B cell (primary cell): Measurements from ENCODE around the gene KDM4F. TPM values are rescaled to one million over a fixed set of nuclear protein-coding genes. Genes with fewer than 3 reads are reported as not detected.

Experiments
- ATAC-seq: fragments of 200-7000 bp; cut with Tn5 transposase; one replicate; pipeline ENCODE4 v1.10.0; 2021; ENCODE audit warnings: low read depth, mild to moderate bottlenecking, moderate number of reproducible peaks, moderate library complexity
- CTCF ChIA-PET: fragments of 350-600 bp; sonication (Branson Sonifier 250); formaldehyde crosslinking; loops from one replicate; lab custom pipeline; 2021; ENCODE audit warnings: antibody characterized with exemption, inconsistent platforms; lab: Charles Lee
- POLR2A ChIA-PET: fragments of 350-600 bp; sonication (Branson Sonifier 250); formaldehyde crosslinking; loops from one replicate; lab custom pipeline; 2021; ENCODE audit warnings: antibody characterized with exemption; lab: Charles Lee
- DNase-seq: peaks from one replicate; pipeline ENCODE4 v3.0.0; 2013
- H2AFZ ChIP-seq: 2 replicates; pipeline ENCODE4 v1.6.1; 2012; ENCODE audit warnings: mild to moderate bottlenecking, low read depth, low read length; ENCODE audit not compliant: insufficient read depth, poor library complexity, severe bottlenecking
- H3K27ac ChIP-seq, 2 donors: 1 replicate in 1 of 2; 2 replicates in 1 of 2; pipeline ENCODE4 v1.5.1; 2012 to 2013; ENCODE audit warnings: low read length in 2 of 2, mild to moderate bottlenecking in 2 of 2, moderate library complexity in 1 of 2
- H3K27me3 ChIP-seq, 4 experiments: fragments of 200-600 bp in 1 of 4; sonication (generic) in 1 of 4; replicated peaks in 1 of 4; 1 replicate in 2 of 4; 2 replicates in 2 of 4; pipeline versions ENCODE4 v1.6.1 to v1.7.0; 2013 to 2016; ENCODE audit warnings: low read length in 3 of 4, mild to moderate bottlenecking in 2 of 4, mixed read lengths in 1 of 4, moderate library complexity in 1 of 4; ENCODE audit not compliant: insufficient read depth in 4 of 4, control insufficient read depth in 3 of 4; ENCODE audit errors: control extremely low read depth in 1 of 4
- H3K36me3 ChIP-seq, 2 experiments: replicated peaks in 1 of 2; 1 replicate in 1 of 2; 2 replicates in 1 of 2; pipeline versions ENCODE4 v1.6.1 to v1.7.1; 2013; ENCODE audit warnings: low read length in 1 of 2; ENCODE audit not compliant: insufficient read depth in 2 of 2, control insufficient read depth in 1 of 2; ENCODE audit errors: control extremely low read depth in 1 of 2, extremely low read depth in 1 of 2
- H3K4me1 ChIP-seq, 2 donors: fragments of 200-600 bp in 1 of 2; sonication (generic) in 1 of 2; 1 replicate in 1 of 2; 2 replicates in 1 of 2; pipeline versions ENCODE4 v1.5.1 to v1.6.1; 2013 to 2017; ENCODE audit warnings: low read length in 2 of 2; ENCODE audit not compliant: control insufficient read depth in 2 of 2, insufficient read depth in 2 of 2
- H3K4me2 ChIP-seq: replicated peaks from 2 replicates; pipeline ENCODE3; 2012; ENCODE audit warnings: mild to moderate bottlenecking, low read depth, low read length; ENCODE audit not compliant: poor library complexity, severe bottlenecking
- H3K4me3 ChIP-seq, 5 experiments: fragments of 200-600 bp in 1 of 5; sonication (generic) in 1 of 5; 1 replicate in 3 of 5; 2 replicates in 2 of 5; pipeline versions ENCODE4 v1.5.1 to v1.7.0; 2011 to 2016; ENCODE audit warnings: low read length in 4 of 5, mild to moderate bottlenecking in 4 of 5, low read depth in 2 of 5, control low read depth in 1 of 5, moderate library complexity in 1 of 5; ENCODE audit not compliant: insufficient read depth in 1 of 5; ENCODE audit errors: control extremely low read depth in 1 of 5, extremely low read depth in 1 of 5
- H3K79me2 ChIP-seq: fragments of 200-600 bp; sonication (generic); one replicate; pipeline ENCODE4 v1.6.0; 2016; ENCODE audit warnings: low read length; ENCODE audit not compliant: control insufficient read depth, insufficient read depth
- H3K9ac ChIP-seq: fragments of 200-600 bp; sonication (generic); 2 replicates; pipeline ENCODE4 v1.6.1; 2017; ENCODE audit warnings: mild to moderate bottlenecking, low read length, moderate library complexity
- H3K9me3 ChIP-seq, 3 donors: one replicate each; pipeline versions ENCODE4 v1.6.1 to v1.7.1; 2013; ENCODE audit warnings: low read length in 2 of 3; ENCODE audit not compliant: control insufficient read depth in 2 of 3, insufficient read depth in 1 of 3; ENCODE audit errors: control extremely low read depth in 1 of 3
- H4K20me1 ChIP-seq: 2 replicates; pipeline ENCODE4 v1.6.0; 2012; ENCODE audit warnings: mild to moderate bottlenecking, low read length; ENCODE audit not compliant: insufficient read depth, control insufficient read depth, poor library complexity, severe bottlenecking
- H3K27ac Mint-ChIP-seq: one replicate; pipeline ENCODE4 v1.8.0; 2021; ENCODE audit warnings: mixed read lengths
- H3K27me3 Mint-ChIP-seq: one replicate; pipeline ENCODE4 v1.8.0; 2021; ENCODE audit warnings: mixed read lengths
- H3K4me1 Mint-ChIP-seq: one replicate; pipeline ENCODE4 v1.8.0; 2021; ENCODE audit warnings: mixed read lengths
- H3K4me3 Mint-ChIP-seq: one replicate; pipeline ENCODE4 v1.8.0; 2021; ENCODE audit warnings: mixed read lengths
- H3K9me3 Mint-ChIP-seq: one replicate; pipeline ENCODE4 v1.8.0; 2022; ENCODE audit warnings: mixed read lengths; ENCODE audit not compliant: insufficient read depth
- CTCF ChIP-seq: fragments of 200-600 bp; IDR thresholded peaks from one replicate; pipeline ENCODE4 v1.8.0; 2022; ENCODE audit warnings: antibody characterized with exemption, mild to moderate bottlenecking
- EZH2 ChIP-seq: IDR thresholded peaks from 2 replicates; pipeline ENCODE4 v1.6.1; 2012; ENCODE audit warnings: borderline replicate concordance, low read depth, mild to moderate bottlenecking, moderate library complexity, low read length; ENCODE audit not compliant: insufficient read depth, poor library complexity, severe bottlenecking
- WGBS: methylation state at CpG from one replicate; pipeline ENCODE4 v1.1.5; 2013; ENCODE audit warnings: missing lambda C conversion rate; ENCODE audit not compliant: insufficient coverage; 5-methylcytosine and 5-hydroxymethylcytosine counted together
- intact Hi-C: fragments of 100-400 bp; cut with micrococcal nuclease; formaldehyde crosslinking; loops from one replicate; pipeline ENCODE4 v1.10.0; 2022
- polyA plus RNA-seq: library from polyadenylated mRNA; depleted of rRNA; stranded (reverse); fragments of >200 nt; gene quantifications from 2 replicates; pipeline ENCODE4 v1.2.3, GENCODE V29; 2012
- total RNA-seq, 2 donors: library from RNA; stranded (reverse); fragments of 120-200 nt in 1 of 2; gene quantifications; 1 replicate in 1 of 2; 2 replicates in 1 of 2; pipeline versions ENCODE4 v1.2.3 to v1.2.4, GENCODE V29; 2013 to 2022

KDM4F gene
- total and polyA plus RNA-seq, 2 donors (not counting 1 experiment from before 2014, with no cell fraction given) = not detected

DNA sequence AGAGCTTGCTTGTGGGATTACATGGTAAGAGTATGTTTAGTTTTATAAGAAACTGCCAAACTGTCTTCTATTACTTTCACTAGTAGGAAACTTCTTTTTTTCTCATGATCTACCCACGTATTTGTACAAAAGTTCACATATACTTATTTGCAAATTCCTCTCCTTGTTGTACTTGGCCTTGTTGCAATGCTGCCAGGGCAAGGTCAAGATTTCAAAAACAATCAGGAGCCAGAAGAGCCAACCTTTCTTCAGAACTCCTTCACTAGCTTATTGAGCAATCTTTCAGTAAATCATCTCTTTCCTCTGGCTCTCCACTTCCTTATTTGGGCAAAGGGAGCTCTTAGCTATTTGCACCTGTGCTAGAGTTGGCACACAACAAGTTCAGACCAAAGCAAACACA is 27.2 kb downstream of the KDM4F start:
- ATAC-seq (no peak), DNase-seq (no peak)
- Mint-ChIP-seq H3K9me3 (no peaks in the 10 kb centered on the region), H3K27ac (no peak overlapping the region), H3K4me3 (no peak overlapping the region), H3K27me3 (no peaks in the 10 kb centered on the region), H3K4me1 (peaks cover 9% of the 10 kb centered on the region)
- Histone ChIP-seq H3K36me3 (peaks cover 0 to 4% of the 10 kb centered on the region in 2 experiments), H3K27ac (no peak overlapping the region), H3K9me3 (no peaks in the 10 kb centered on the region), H3K4me3 (no peak overlapping the region), H3K4me2 (no peak overlapping the region), H3K9ac (no peak overlapping the region), H3K27me3 (no peaks in the 10 kb centered on the region), H3K4me1 (peaks cover 3 to 4% of the 10 kb centered on the region in 2 donors), H3K79me2 (peaks cover 11% of the 10 kb centered on the region), H2AFZ (no peak overlapping the region), H4K20me1 (no peaks in the 10 kb centered on the region)
- CTCF ChIA-PET = interaction anchor here (1.0 to 1.9 kb wide), 5 partner anchors 8 to 61 kb away, joined by 3 to 7 read pairs (median 3); partner anchors contain the start of gene SRSF8
- TF ChIP-seq CTCF = no peak
- TF ChIP-seq EZH2 = no peak
- intact Hi-C loops = no loop called here
- WGBS = 8% methylated on average over 1 of the region's 1 CpG
- POLR2A ChIA-PET = no interaction called here

GRCh38 chr11:95076981-95077380 is 27.8 kb downstream of the KDM4F start:
- Mint-ChIP-seq H3K27me3 (no peaks in the 10 kb centered on the region), H3K27ac (no peak overlapping the region), H3K9me3 (no peaks in the 10 kb centered on the region), H3K4me1 (peaks cover 6% of the 10 kb centered on the region), H3K4me3 (no peak overlapping the region)
- POLR2A ChIA-PET = no interaction called here
- H3K9me3 ChIP-seq = no peaks in the 10 kb centered on the region
- no peaks in the 10 kb centered on the region for H4K20me1 ChIP-seq
- H3K27ac ChIP-seq = no peak overlapping the region
- H3K9ac ChIP-seq = no peak overlapping the region
- no peak overlapping the region for H3K4me3 ChIP-seq
- H3K27me3 ChIP-seq = no peaks in the 10 kb centered on the region
- H3K4me1 ChIP-seq = peaks cover 3 to 4% of the 10 kb centered on the region in 2 donors
- TF ChIP-seq EZH2 (no peak), CTCF (no peak)
- intact Hi-C loops = no loop called here
- H2AFZ ChIP-seq = no peak overlapping the region
- ATAC-seq (no peak), DNase-seq (no peak)
- CTCF ChIA-PET = interaction anchor here (1.0 to 1.2 kb wide), 3 partner anchors 9 to 59 kb away, joined by 3 read pairs; no protein-coding TSS in a partner anchor
- no peak overlapping the region for H3K4me2 ChIP-seq
- peaks cover 0 to 4% of the 10 kb centered on the region in 2 experiments for H3K36me3 ChIP-seq
- peaks cover 11% of the 10 kb centered on the region for H3K79me2 ChIP-seq
